ENCODE data around the gene DUSP5.

- TF ChIP-seq CTCF (IDR thresholded peaks at IDR 0.05) (no peak), MAX (IDR thresholded peaks at IDR 0.05) (no peak), POLR2A (IDR thresholded peaks at IDR 0.05; ENCODE audit: low read length) (no peak), CBX8 (IDR thresholded peaks at IDR 0.05) (no peak), SREBF2 (IDR thresholded peaks at IDR 0.05) (no peak), EP300 (IDR thresholded peaks at IDR 0.05) (no peak), ZC3H11A (IDR thresholded peaks at IDR 0.05) (no peak), PBX3 (IDR thresholded peaks at IDR 0.05) (no peak), CBX2 (IDR thresholded peaks at IDR 0.05; ENCODE audit: borderline replicate concordance, low read depth) (no peak)
Measured at GRCh38 chr10:110556296-110556695, 58.6 kb downstream of the DUSP5 start.

All from A549 (cell line).